Stimulated activated CD4-positive, alpha-beta T cell treated with anti-CD3 and anti-CD28 coated beads, Interleukin-1b, Interleukin-23, amount 100 ng/mL, for 48 hours (primary cell): ENCODE data around the gene LRP5.
A peak's percentile ranks its signal among the peaks of the same experiment; 100 is the strongest.
"Not testable (repeated sequence)": the region's sequence is repeated elsewhere in the genome, so short reads cannot be mapped to it uniquely, and the experiment has no call there.

ENCODE experiments used
- DNase-seq: peaks from one replicate; pipeline ENCODE4 v3.0.0-alpha.2; 2020

The LRP5 gene

DNA sequence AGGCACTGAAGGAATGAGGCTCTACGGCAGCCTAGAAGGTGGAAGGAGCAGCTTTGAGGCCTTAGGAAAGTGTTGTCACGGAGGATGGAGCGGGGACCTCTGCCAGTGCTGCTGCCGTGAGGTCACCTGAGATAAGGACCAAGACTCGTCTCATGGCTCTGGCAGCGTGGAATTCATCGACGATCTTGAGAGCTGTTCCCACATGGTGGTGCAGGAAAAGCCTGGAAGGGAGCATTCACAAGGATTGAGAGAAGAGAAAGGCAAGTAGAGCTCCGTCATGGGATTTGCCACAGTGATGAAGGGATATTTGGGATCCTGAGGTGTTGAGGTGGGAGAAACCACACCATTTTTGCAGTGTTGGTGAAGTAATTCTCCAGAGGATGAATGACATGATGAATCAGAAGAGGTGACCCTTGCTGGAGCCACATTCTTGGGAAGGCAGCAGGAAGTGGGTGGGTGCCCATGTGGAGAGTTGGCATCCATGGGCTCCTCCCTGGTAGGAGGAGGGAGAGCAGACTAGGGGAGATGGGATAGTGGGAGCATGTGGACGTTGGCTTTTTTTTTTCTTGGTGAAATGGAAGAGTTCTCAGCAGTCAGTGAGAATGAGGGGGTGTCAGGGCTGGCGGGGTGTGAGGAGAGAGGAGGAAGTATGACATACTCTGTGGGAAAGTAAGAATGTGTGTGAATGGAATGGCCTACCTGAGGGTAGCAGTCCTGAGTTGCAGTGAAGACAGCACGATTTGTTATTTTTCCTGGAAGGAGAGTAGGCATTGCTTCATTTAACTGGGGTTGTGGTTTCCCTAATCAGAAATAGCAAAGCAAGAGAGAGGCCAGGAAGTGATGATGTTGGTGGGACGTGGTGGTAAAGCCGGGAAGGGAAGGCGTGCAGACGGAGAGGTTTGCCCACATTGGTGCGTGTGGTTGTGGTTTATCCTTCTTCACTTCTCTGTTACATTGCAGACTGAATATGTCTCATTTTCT lies 159.3 kb downstream of the LRP5 start:
- peak; percentile 66 for DNase-seq

- DNase-seq: no peak
These were observed 160.4 kb downstream of the LRP5 start for GRCh38 chr11:68472778-68473177.

DNA sequence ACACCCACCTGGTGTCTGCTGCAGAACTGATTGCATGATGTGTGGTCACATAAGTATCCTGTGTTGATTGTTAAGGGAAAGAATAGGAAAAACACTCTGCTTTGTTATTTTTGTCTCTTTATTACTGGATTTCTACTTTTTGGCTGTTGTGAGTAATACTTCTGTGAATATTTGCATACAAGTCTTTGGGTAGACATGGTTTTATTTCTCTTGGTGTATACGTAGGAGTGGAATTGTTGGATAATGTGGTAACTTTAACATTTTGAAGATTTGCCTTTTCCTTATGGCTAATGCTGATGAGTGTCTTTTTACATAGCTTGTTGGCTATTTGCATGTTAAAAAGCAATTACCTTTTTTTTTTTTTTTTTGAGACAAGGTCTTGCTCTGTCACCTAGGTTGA lies 161.3 kb downstream of the LRP5 start:
- DNase-seq: no peak

- not testable (repeated sequence) for DNase-seq
These were observed 163.2 kb downstream of the LRP5 start for GRCh38 chr11:68475626-68476025.

DNA sequence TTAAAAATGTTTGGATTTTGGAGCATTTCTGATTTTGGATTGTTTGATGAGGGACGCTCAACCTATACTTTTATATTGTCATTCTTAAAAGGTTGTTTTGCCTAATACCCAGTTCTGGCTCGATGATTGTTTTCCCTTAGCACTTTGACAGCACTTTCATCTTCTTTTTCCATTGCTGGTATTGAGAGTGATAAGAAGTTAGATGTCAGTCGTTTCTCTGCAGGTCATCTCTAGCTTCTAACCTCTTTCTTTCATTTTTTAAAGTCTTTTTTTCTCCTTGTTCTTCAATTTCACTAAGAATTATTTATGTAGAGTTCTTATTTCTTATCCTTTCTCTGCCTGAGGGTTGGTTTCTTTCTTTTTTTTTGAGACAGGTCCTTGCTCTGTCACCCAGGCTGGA lies 167.0 kb downstream of the LRP5 start:
- no peak for DNase-seq

- DNase-seq: no peak
These were observed 167.8 kb downstream of the LRP5 start for GRCh38 chr11:68480193-68480592.

DNA sequence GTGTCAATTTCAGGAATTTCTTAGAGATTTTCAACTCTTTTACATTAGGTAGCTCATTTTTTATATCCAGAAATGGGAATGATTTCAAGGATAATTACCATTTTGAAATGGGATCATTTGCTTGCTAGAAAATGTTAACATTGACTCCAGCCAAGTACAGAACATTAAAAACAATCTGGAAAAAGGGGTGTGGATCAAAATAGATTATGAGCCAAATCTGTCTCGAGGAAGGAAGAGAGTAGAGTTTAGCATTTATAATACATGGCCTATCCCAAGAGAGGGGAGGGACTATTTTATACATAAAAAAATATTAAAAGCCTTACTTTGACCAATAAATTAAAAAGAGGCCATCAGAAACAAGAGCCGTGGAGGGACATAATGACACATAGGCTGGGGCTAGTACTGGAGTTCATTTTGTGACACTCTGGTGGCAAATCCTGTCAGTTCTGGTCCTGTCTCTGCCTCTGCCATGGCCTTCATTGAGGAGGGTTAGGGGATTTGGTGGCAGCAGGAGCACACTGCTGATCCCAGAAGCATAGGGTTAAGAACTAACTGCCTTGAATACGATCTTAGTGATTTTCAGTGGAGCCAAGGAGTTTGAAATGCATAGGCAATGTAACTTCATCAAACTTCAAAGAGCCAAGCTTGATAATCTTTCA lies 168.6 kb downstream of the LRP5 start:
- no peak for DNase-seq

DNA sequence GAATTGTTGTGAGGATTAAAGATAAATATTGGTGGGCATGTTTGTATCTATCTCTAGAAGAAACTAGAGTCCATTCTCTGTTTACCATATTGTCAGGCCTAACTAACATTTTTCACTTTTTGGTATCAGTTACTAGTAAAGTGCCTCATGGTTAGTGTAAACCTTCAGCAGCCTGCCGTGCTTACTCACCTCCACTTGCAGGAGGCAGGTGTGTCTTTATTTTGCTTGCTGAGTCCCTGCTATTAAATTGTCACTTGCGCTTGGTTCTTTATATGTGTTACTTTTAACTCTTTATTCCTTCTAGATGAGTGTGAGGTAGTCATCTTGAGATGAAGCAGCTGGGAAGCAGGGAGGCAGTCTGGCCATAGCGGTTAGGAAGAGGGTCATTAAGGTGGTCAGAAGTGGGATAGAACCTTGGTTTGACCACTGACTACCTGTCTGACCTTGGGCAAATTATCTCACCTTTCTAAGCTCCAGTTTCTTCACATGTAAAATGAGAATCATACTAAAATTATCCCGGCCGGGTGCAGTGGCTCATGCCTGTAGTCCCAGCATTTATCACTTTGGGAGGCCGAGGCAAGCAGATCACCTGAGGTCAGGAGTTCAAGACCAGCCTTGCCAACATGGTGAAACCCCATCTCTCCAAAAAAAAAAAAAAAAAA lies 169.3 kb downstream of the LRP5 start:
- DNase-seq: no peak

DNA sequence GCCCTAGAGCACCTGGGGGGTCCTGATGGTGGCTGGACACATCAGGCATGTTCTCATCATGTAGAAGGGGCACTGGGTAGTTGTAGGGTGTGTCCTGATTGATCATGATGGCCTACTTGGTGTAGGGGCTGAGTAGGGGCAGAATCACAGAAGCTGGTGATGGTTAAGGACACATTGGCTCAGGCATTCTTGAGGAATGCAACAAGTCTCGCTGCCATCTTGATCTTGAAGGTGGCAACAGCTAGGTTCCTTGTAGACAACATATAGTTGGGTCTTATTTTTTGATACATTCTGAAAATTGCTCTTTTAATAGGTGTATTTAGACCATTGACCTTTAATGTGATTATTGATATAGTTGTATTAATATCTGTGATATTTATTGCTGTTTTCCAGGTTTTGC lies 176.2 kb downstream of the LRP5 start:
- DNase-seq: no peak

DNA sequence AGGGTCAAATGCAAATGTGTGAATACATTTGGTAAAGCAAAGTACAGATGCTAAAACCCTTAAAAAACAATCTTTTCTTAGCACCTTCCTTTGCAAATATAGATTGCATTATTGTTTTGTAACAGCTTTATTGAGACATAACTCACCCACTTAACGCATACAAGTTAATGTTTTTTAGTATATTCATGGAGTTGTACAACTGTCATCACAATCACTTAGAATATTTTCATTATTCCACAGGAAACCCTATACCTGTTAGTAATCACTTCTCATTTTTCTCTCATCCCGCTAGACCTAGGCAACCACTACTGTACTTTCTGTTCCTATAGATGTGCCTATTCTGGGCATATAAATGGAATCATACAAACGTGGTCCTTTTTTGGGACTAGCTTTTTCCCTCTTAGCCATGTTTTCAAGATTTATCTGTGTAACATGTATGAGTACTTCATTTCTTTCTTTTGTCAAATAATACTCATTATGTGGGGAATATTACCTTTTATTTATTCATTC lies 182.9 kb downstream of the LRP5 start:
- no peak for DNase-seq

DNA sequence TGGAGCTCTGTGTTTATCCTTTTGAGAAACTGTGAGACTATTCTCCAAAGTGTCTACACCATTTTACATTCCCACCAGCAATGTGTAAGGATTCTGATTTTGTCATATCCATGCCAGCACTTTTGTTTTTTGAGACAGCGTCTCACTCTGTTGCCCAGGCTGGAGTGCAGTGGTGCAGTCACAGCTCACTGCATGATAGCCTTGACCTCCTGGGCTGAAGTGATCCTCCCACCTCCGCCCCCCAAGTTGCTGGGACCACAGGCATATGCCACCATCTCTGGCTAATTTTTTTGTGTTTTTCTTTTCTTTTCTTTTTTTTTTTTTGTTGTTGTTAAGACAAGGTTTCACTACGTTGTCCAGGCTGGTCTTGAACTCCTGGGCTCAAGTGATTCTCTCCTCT lies 183.5 kb downstream of the LRP5 start:
- no peak for DNase-seq

GRCh38 chr11:68497761-68498160 lies 185.4 kb downstream of the LRP5 start:
- DNase-seq: no peak

DNA sequence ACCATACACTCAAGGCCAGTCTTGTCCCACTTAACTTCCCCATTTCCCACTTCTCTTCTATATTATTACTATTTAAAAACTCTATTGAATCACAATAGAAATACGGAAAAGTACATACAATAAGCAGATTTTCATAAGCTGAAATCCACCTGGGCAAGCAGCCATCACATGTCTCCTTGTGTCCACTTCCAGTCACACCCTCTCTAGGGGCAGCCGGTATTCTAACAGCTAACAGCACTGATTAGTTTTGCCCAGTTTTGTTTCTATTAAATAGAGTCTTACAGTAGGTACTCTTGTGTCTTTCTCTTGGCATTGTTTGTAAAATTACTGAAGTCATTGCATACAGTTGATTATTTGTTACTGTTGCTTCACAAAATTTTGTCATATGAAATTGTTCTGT lies 185.9 kb downstream of the LRP5 start:
- DNase-seq: no peak
